ENCODE data around the gene ZC3H13. TPM values are rescaled to one million over a fixed set of nuclear protein-coding genes. Genes with fewer than 3 reads are reported as not detected.

ZC3H13 gene
- total and polyA plus RNA-seq, 9 donors, result 21.0 to 50.0 (median 39.2) TPM

- no peak for DNase-seq
- no peak overlapping the region for H3K4me3 ChIP-seq (ENCODE audit: low read length)
- H3K27ac ChIP-seq (ENCODE audit: low read length), result no peak overlapping the region
- H3K4me1 ChIP-seq (ENCODE audit: control insufficient read depth, insufficient read depth, low read length), result no peaks in the 10 kb centered on the region
- H3K27me3 ChIP-seq (ENCODE audit: control insufficient read depth, insufficient read depth, low read length), result no peaks in the 10 kb centered on the region
- no peaks in the 10 kb centered on the region for H3K36me3 ChIP-seq (ENCODE audit: control insufficient read depth, insufficient read depth, low read length)
- H3K9me3 ChIP-seq (replicated peaks; ENCODE audit: control insufficient read depth, low read depth, low read length), result no peaks in the 10 kb centered on the region
- WGBS (ENCODE audit: insufficient coverage), result no CpG with 5 or more reads among the region's 7 CpGs
Measured at GRCh38 chr13:45915686-45916439, 136.7 kb downstream of the ZC3H13 start.

GRCh38 chr13:45909673-45910072, 142.9 kb downstream of the ZC3H13 start:
- Histone ChIP-seq H3K9me3 (replicated peaks; ENCODE audit: control insufficient read depth, low read depth, low read length) (no peaks in the 10 kb centered on the region), H3K36me3 (ENCODE audit: control insufficient read depth, insufficient read depth, low read length) (no peaks in the 10 kb centered on the region), H3K4me1 (ENCODE audit: control insufficient read depth, insufficient read depth, low read length) (peaks cover 12% of the 10 kb centered on the region), H3K27ac (ENCODE audit: low read length) (no peak overlapping the region), H3K4me3 (ENCODE audit: low read length) (no peak overlapping the region), H3K27me3 (ENCODE audit: control insufficient read depth, insufficient read depth, low read length) (no peaks in the 10 kb centered on the region)
- peak; percentile 66 for DNase-seq
- 49% methylated on average over 6 of the region's 7 CpGs for WGBS (ENCODE audit: insufficient coverage)

GRCh38 chr13:45909089-45909488, 143.5 kb downstream of the ZC3H13 start:
- H3K27me3 ChIP-seq (ENCODE audit: control insufficient read depth, insufficient read depth, low read length), result no peaks in the 10 kb centered on the region
- no peak overlapping the region for H3K27ac ChIP-seq (ENCODE audit: low read length)
- H3K4me1 ChIP-seq (ENCODE audit: control insufficient read depth, insufficient read depth, low read length), result peaks cover 12% of the 10 kb centered on the region
- H3K4me3 ChIP-seq (ENCODE audit: low read length), result no peak overlapping the region
- DNase-seq, result peak; percentile 16
- H3K9me3 ChIP-seq (replicated peaks; ENCODE audit: control insufficient read depth, low read depth, low read length), result no peaks in the 10 kb centered on the region
- H3K36me3 ChIP-seq (ENCODE audit: control insufficient read depth, insufficient read depth, low read length), result no peaks in the 10 kb centered on the region
- 77% methylated on average over 2 of the region's 3 CpGs for WGBS (ENCODE audit: insufficient coverage)

GRCh38 chr13:45907503-45907902, 145.0 kb downstream of the ZC3H13 start:
- Histone ChIP-seq H3K4me1 (ENCODE audit: control insufficient read depth, insufficient read depth, low read length) (peaks cover 12% of the 10 kb centered on the region), H3K9me3 (replicated peaks; ENCODE audit: control insufficient read depth, low read depth, low read length) (no peaks in the 10 kb centered on the region), H3K4me3 (ENCODE audit: low read length) (no peak overlapping the region), H3K27ac (ENCODE audit: low read length) (no peak overlapping the region), H3K36me3 (ENCODE audit: control insufficient read depth, insufficient read depth, low read length) (no peaks in the 10 kb centered on the region), H3K27me3 (ENCODE audit: control insufficient read depth, insufficient read depth, low read length) (peaks cover 2% of the 10 kb centered on the region)
- 23% methylated on average over 7 of the region's 11 CpGs for WGBS (ENCODE audit: insufficient coverage)
- no peak for DNase-seq

Other genes with a start within 250 kb of the ZC3H13 start
- gene SIAH3, start 201.0 kb downstream of the ZC3H13 start, total RNA-seq, result 0.27 TPM
- under 1 TPM; 0.07 to 0.45 (median 0.15) TPM for gene SIAH3, start 201.0 kb downstream of the ZC3H13 start, polyA plus RNA-seq (ENCODE audit: insufficient read depth in 1 of 8, insufficient read length in 8 of 8, low replicate concordance in 1 of 8)
- gene CPB2, start 52.3 kb upstream of the ZC3H13 start, total RNA-seq, result not detected
- under 1 TPM in 5 of 8 donors, not detected in 3; 0.09 to 0.54 (median 0.12) TPM for gene CPB2, start 52.3 kb upstream of the ZC3H13 start, polyA plus RNA-seq (ENCODE audit: insufficient read depth in 1 of 8, insufficient read length in 8 of 8, low replicate concordance in 1 of 8)
- gene LCP1, start 129.4 kb upstream of the ZC3H13 start, total RNA-seq, result 8.6 TPM
- gene LCP1, start 129.4 kb upstream of the ZC3H13 start, polyA plus RNA-seq (ENCODE audit: insufficient read depth in 1 of 8, insufficient read length in 8 of 8, low replicate concordance in 1 of 8), result 10 to 100 TPM in 5 of 8 donors, 1 to 10 TPM in 3; 7.6 to 16.9 (median 10.4) TPM
- gene LRRC63, start 159.2 kb upstream of the ZC3H13 start, total RNA-seq, result 0.04 TPM
- under 1 TPM in 5 of 8 donors, not detected in 3; 0.06 to 0.17 (median 0.09) TPM for gene LRRC63, start 159.2 kb upstream of the ZC3H13 start, polyA plus RNA-seq (ENCODE audit: insufficient read depth in 1 of 8, insufficient read length in 8 of 8, low replicate concordance in 1 of 8)